NCI-H524 (cell line): ENCODE data around the gene STARD7.

ENCODE experiments used
- DNase-seq, 2 experiments: peaks; one replicate each; lab custom pipeline; 2025; lab: John Stamatoyannopoulos, UW

Gene STARD7

DNA sequence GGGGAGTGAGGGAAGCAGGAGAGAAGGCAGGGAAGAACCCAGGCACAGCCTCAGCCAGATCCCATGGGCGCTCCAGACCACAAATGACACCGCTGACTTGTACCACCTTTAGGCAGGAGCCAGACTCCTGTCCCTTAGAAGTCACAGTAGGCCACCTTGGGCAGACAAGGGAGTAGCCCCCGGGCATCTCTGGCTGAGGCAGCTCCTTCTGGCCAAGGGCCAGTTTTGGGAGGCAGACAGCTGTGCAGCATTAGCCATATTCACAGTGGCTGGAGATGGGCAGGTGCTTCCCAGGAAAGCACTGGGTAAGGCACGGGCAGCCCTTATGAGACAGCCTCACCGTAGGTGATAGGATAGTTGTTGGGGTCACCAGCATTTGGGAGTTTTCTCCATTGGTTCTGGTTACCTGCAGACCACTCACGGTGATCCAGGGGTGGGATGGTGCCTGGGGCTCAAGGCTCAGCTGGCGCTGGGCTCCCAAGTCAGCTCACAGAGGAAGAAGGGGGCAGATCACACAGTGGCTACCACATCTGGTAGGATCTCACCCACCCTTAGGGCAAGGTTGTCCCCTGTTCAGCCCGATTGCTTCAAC is 72.4 kb downstream of the STARD7 start:
- DNase-seq: peak; percentile 32 to 58

DNA sequence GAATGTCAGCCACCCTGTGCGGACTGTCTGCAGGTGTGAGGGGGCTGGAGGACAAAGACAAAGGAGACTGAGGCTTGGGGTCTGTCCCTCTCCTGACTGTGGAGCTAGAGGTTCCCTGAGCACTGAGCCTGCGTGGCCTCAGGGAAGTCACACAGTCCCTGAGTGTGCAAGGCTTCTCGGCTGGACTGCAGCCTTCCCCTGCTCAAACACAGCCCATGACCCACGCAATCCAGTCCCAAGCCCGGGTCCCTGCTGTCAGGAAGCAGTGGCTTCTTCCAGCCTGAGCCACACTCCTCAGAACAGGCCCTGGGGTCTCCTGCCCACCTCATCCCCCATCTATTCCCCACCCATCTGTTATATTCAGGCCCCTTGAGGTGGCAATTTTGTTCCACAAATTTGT is 73.0 kb downstream of the STARD7 start:
- no peak for DNase-seq

DNA sequence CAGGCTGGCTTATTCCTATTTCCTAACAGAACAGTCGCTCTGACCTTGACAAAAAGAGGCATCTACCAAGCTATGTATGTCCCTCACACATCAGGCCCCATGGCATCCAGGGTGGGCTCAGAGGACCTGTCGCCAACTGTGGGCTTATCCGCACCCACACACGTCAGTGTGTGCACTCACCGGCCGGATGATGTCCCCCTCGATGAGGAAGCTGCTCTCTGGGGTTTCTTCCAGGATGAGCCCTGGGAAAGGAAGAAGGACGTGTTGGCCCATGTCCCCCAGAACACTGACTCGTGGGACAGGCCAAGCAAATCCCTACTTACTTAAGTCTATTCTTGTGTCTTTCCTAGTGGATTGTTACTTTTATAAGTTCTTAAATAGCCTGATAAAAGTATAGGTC is 73.5 kb downstream of the STARD7 start:
- no peak for DNase-seq
